H9 (cell line): ENCODE results near the gene SREBF2. TPM values are rescaled to one million over a fixed set of nuclear protein-coding genes. Genes with fewer than 3 reads are reported as not detected.

Experiments
- DNase-seq: peaks from one replicate; pipeline ENCODE4 v3.0.0-alpha.2; 2017
- H2AFZ ChIP-seq: one replicate; pipeline ENCODE4 v1.6.1; 2013; ENCODE audit warnings: mild to moderate bottlenecking, low read length, control low read depth, moderate library complexity
- H2AK5ac ChIP-seq: 2 replicates; pipeline ENCODE4 v1.6.1; 2013; ENCODE audit warnings: low read length, control low read depth, mixed read lengths; ENCODE audit not compliant: insufficient read length
- H2BK120ac ChIP-seq: one replicate; pipeline ENCODE4 v1.6.1; 2013; ENCODE audit warnings: low read depth, mild to moderate bottlenecking, low read length, control low read depth, inconsistent platforms; ENCODE audit not compliant: poor library complexity, severe bottlenecking
- H2BK12ac ChIP-seq: 2 replicates; pipeline ENCODE4 v1.6.1; 2013; ENCODE audit warnings: low read length, control low read depth, mixed read lengths, low read depth; ENCODE audit not compliant: insufficient read length
- H2BK15ac ChIP-seq: 2 replicates; pipeline ENCODE4 v1.6.1; 2013; ENCODE audit warnings: low read depth, low read length, control low read depth
- H2BK20ac ChIP-seq: one replicate; pipeline ENCODE4 v1.6.1; 2013; ENCODE audit warnings: low read depth, mild to moderate bottlenecking, low read length, control low read depth, inconsistent platforms; ENCODE audit not compliant: poor library complexity, severe bottlenecking
- H2BK5ac ChIP-seq: 2 replicates; pipeline ENCODE4 v1.6.1; 2013; ENCODE audit warnings: low read length, control low read depth, mixed read lengths; ENCODE audit not compliant: insufficient read length
- H3K14ac ChIP-seq: 2 replicates; pipeline ENCODE4 v1.6.1; 2013; ENCODE audit warnings: low read length, control low read depth; ENCODE audit not compliant: insufficient read depth
- H3K18ac ChIP-seq: 2 replicates; pipeline ENCODE4 v1.6.1; 2013; ENCODE audit warnings: low read depth, mild to moderate bottlenecking, mixed read lengths, low read length, control low read depth; ENCODE audit not compliant: insufficient read length
- H3K23ac ChIP-seq: 2 replicates; pipeline ENCODE4 v1.6.1; 2013; ENCODE audit warnings: low read length, control low read depth, mixed read lengths, low read depth; ENCODE audit not compliant: insufficient read length
- H3K23me2 ChIP-seq: 2 replicates; pipeline ENCODE4 v1.6.1; 2013; ENCODE audit warnings: low read depth, mild to moderate bottlenecking, mixed read lengths, low read length, control low read depth; ENCODE audit not compliant: insufficient read length, poor library complexity, severe bottlenecking
- H3K27ac ChIP-seq: 2 replicates; pipeline ENCODE4 v1.5.1; 2013; ENCODE audit warnings: low read length, control low read depth, mixed read lengths, low read depth; ENCODE audit not compliant: insufficient read length
- H3K27me3 ChIP-seq: 2 replicates; pipeline ENCODE4 v1.6.1; 2013; ENCODE audit warnings: low read length, control low read depth, inconsistent platforms; ENCODE audit not compliant: insufficient read depth
- H3K4ac ChIP-seq: 2 replicates; pipeline ENCODE4 v1.6.1; 2013; ENCODE audit warnings: low read depth, mild to moderate bottlenecking, control low read depth, inconsistent platforms, low read length, moderate library complexity
- H3K4me1 ChIP-seq: 2 replicates; pipeline ENCODE4 v1.6.1; 2013; ENCODE audit warnings: low read length, control low read depth, inconsistent platforms; ENCODE audit not compliant: insufficient read depth
- H3K4me2 ChIP-seq: 2 replicates; pipeline ENCODE4 v1.6.1; 2013; ENCODE audit warnings: low read length, control low read depth, mixed read lengths; ENCODE audit not compliant: insufficient read length, insufficient read depth
- H3K56ac ChIP-seq: 2 replicates; pipeline ENCODE4 v1.6.1; 2013; ENCODE audit warnings: low read depth, mild to moderate bottlenecking, mixed read lengths, low read length, control low read depth; ENCODE audit not compliant: insufficient read length
- H3K79me1 ChIP-seq: 2 replicates; pipeline ENCODE4 v1.6.1; 2013; ENCODE audit warnings: low read depth, mild to moderate bottlenecking, moderate library complexity, low read length, control low read depth, inconsistent platforms; ENCODE audit not compliant: insufficient read depth, poor library complexity, severe bottlenecking
- H3K79me2 ChIP-seq: 2 replicates; pipeline ENCODE4 v1.6.1; 2013; ENCODE audit warnings: low read length, control low read depth, inconsistent platforms; ENCODE audit not compliant: insufficient read depth
- H3K9ac ChIP-seq: 2 replicates; pipeline ENCODE4 v1.6.1; 2013; ENCODE audit warnings: low read length, control low read depth, mixed read lengths; ENCODE audit not compliant: insufficient read length; ENCODE audit errors: extremely low read depth
- H3K9me3 ChIP-seq: one replicate; pipeline ENCODE4 v1.6.1; 2013; ENCODE audit warnings: low read depth, low read length, inconsistent platforms; ENCODE audit not compliant: control insufficient read depth
- H3T11ph ChIP-seq: one replicate; pipeline ENCODE4 v1.6.1; 2013; ENCODE audit warnings: mild to moderate bottlenecking, low read length, control low read depth, inconsistent platforms
- H4K20me1 ChIP-seq: one replicate; pipeline ENCODE4 v1.6.1; 2013; ENCODE audit not compliant: control insufficient read depth, insufficient read length, insufficient read depth
- H4K5ac ChIP-seq: 2 replicates; pipeline ENCODE4 v1.6.1; 2013; ENCODE audit warnings: low read depth, mild to moderate bottlenecking, mixed read lengths, low read length, control low read depth; ENCODE audit not compliant: insufficient read length
- H4K8ac ChIP-seq: replicated peaks from 2 replicates; pipeline ENCODE4 v1.6.1; 2013; ENCODE audit warnings: low read length, control low read depth, mixed read lengths, low read depth; ENCODE audit not compliant: insufficient read length
- H4K91ac ChIP-seq: 2 replicates; pipeline ENCODE4 v1.6.1; 2013; ENCODE audit warnings: low read depth, mild to moderate bottlenecking, moderate library complexity, mixed read lengths, low read length, control low read depth; ENCODE audit not compliant: insufficient read length
- H3K27ac Mint-ChIP-seq, 3 experiments: 2 replicates in 2 of 3; 3 replicates in 1 of 3; pipeline ENCODE4 v1.8.0; 2020 to 2021; ENCODE audit warnings: mixed read lengths in 3 of 3, mild to moderate bottlenecking in 1 of 3, moderate library complexity in 1 of 3
- H3K27me3 Mint-ChIP-seq: 2 replicates; pipeline ENCODE4 v1.8.0; 2021; ENCODE audit warnings: low read depth, mild to moderate bottlenecking, moderate library complexity, mixed read lengths
- H3K36me3 Mint-ChIP-seq, 3 experiments: 2 replicates in 2 of 3; 3 replicates in 1 of 3; pipeline ENCODE4 v1.8.0; 2020 to 2021; ENCODE audit warnings: low read depth in 3 of 3, mixed read lengths in 3 of 3; ENCODE audit not compliant: insufficient read depth in 1 of 3
- H3K4me1 Mint-ChIP-seq, 2 experiments: 2 replicates each; pipeline ENCODE4 v1.8.0; 2020; ENCODE audit warnings: mixed read lengths in 2 of 2
- H3K4me3 Mint-ChIP-seq, 2 experiments: 2 replicates in 1 of 2; 3 replicates in 1 of 2; pipeline ENCODE4 v1.8.0; 2020 to 2021; ENCODE audit warnings: mild to moderate bottlenecking in 2 of 2, mixed read lengths in 2 of 2, moderate library complexity in 1 of 2
- H3K9me3 Mint-ChIP-seq, 2 experiments: 2 replicates in 1 of 2; 3 replicates in 1 of 2; pipeline ENCODE4 v1.8.0; 2020; ENCODE audit warnings: mild to moderate bottlenecking in 2 of 2, mixed read lengths in 2 of 2, moderate library complexity in 1 of 2
- WGBS: extraction: QIAGEN DNeasy Blood & Tissue Kit; methylation state at CpG from one replicate; pipeline ENCODE4 v1.1.7; 2013; ENCODE audit warnings: missing lambda C conversion rate, low lambda C conversion rate, mixed read lengths; ENCODE audit not compliant: insufficient read length; ENCODE audit errors: extremely low coverage; 5-methylcytosine and 5-hydroxymethylcytosine counted together
- total RNA-seq: library from RNA; stranded (reverse); gene quantifications from 2 replicates; pipeline ENCODE4 v1.2.1, GENCODE V29; 2021
- TF ChIP-seq, protein P1 (sequence below): fragments of 200-600 bp; sonication (generic); conservative IDR thresholded peaks from 3 replicates; pipeline ENCODE4 v1.8.0; 2021; ENCODE audit warnings: antibody characterized with exemption, mild to moderate bottlenecking

SREBF2 gene
- total RNA-seq, 1 experiment from 2014 or later: 146 TPM

- Mint-ChIP-seq H3K36me3 (peaks cover 49 to 64% (median 62%) of the 10 kb centered on the region in 3 experiments; a peak in 6 of 7 replicates), H3K9me3 (no peaks in the 10 kb centered on the region; a peak in 1 of 5 replicates)
- H3K27ac ChIP-seq: no peak overlapping the region
These were observed 110.8 kb downstream of the SREBF2 start for GRCh38 chr22:41943661-41944209.

More at GRCh38 chr22:41943661-41944209, 110.8 kb downstream of the SREBF2 start:
- Histone ChIP-seq H4K8ac (no peak overlapping the region), H2BK5ac (no peak overlapping the region), H2BK15ac (no peak overlapping the region), H2BK20ac (no peak overlapping the region), H3K14ac (no peak overlapping the region), H3K9ac (no peak overlapping the region), H4K20me1 (peaks cover 2% of the 10 kb centered on the region), H3K4me2 (no peak overlapping the region), H3K23ac (no peak overlapping the region), H3K9me3 (no peaks in the 10 kb centered on the region), H3K56ac (no peak overlapping the region), H2BK120ac (no peak overlapping the region), H3K4ac (no peak overlapping the region), H3K4me1 (peaks cover 3% of the 10 kb centered on the region; the same call in 1 of the 2 replicates), H2AK5ac (no peak overlapping the region), H3K79me2 (no peaks in the 10 kb centered on the region; the same call in 1 of the 2 replicates), H3K23me2 (peaks cover 9% of the 10 kb centered on the region), H2AFZ (no peak overlapping the region), H3K18ac (no peak overlapping the region), H4K91ac (no peak overlapping the region), H3K79me1 (no peaks in the 10 kb centered on the region), H3T11ph (no peak overlapping the region), H3K27me3 (no peaks in the 10 kb centered on the region), H2BK12ac (no peak overlapping the region), H4K5ac (no peak overlapping the region)
- WGBS: no CpG with 5 or more reads among the region's 9 CpGs
- TF ChIP-seq, protein P1, sequence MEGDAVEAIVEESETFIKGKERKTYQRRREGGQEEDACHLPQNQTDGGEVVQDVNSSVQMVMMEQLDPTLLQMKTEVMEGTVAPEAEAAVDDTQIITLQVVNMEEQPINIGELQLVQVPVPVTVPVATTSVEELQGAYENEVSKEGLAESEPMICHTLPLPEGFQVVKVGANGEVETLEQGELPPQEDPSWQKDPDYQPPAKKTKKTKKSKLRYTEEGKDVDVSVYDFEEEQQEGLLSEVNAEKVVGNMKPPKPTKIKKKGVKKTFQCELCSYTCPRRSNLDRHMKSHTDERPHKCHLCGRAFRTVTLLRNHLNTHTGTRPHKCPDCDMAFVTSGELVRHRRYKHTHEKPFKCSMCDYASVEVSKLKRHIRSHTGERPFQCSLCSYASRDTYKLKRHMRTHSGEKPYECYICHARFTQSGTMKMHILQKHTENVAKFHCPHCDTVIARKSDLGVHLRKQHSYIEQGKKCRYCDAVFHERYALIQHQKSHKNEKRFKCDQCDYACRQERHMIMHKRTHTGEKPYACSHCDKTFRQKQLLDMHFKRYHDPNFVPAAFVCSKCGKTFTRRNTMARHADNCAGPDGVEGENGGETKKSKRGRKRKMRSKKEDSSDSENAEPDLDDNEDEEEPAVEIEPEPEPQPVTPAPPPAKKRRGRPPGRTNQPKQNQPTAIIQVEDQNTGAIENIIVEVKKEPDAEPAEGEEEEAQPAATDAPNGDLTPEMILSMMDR: no peak
- H3K4me3 Mint-ChIP-seq: peak overlapping the region; percentile 30 to 46; a peak in 3 of 5 replicates
- H3K4me1 Mint-ChIP-seq: peaks cover 24 to 31% of the 10 kb centered on the region in 2 experiments
- H3K27me3 Mint-ChIP-seq: no peaks in the 10 kb centered on the region; the same call in 1 of the 2 replicates
- no peak overlapping the region; a peak in 1 of 7 replicates for H3K27ac Mint-ChIP-seq
- DNase-seq: no peak
